ENCODE data around the gene COQ10A. TPM values are rescaled to one million over a fixed set of nuclear protein-coding genes. Genes with fewer than 3 reads are reported as not detected.
"Not testable (repeated sequence)": the region's sequence is repeated elsewhere in the genome, so short reads cannot be mapped to it uniquely, and the experiment has no call there.

COQ10A gene
- total and polyA plus RNA-seq, 2 donors (not counting 3 experiments of a cell fraction or from before 2014, with no cell fraction given): 14.7 to 32.4 TPM

DNA sequence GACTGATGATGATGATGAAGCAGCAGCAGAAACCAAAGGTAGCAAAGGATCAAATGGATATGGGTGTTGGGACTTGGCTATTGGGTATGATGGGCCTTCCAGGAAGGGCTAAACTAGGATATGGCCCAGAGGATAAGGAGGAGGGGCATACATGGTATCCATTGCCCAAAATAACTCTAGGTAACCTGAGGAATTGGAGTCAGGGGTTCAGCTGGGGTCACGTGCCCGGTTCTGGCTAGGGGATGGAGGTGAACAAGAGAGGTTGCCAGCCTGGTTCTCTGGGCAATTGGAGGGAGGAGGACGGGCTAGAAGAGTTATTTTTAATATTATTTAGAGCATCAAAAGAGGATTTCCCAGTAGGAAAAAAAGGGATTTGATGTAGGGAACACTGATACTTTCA lies 5.8 kb upstream of the COQ10A start:
- Histone ChIP-seq H3K79me2 (ENCODE audit: control insufficient read depth, insufficient read depth, low read length) (peaks cover 21% of the 10 kb centered on the region), H3K36me3 (ENCODE audit: control insufficient read depth in 2 of 2, extremely low read depth in 1 of 2, insufficient read depth in 2 of 2, low read length in 2 of 2) (peaks cover under 1% of the 10 kb centered on the region in 2 experiments), H3K4me3 (replicated peaks in 1 of 3; ENCODE audit: insufficient read depth in 1 of 3, low read depth in 1 of 3, low read length in 3 of 3) (no peak overlapping the region), H3K4me2 (ENCODE audit: insufficient read depth, low read length) (no peak overlapping the region), H3K27ac (ENCODE audit: insufficient read depth, low read depth, low read length) (no peak overlapping the region), H3K27me3 (ENCODE audit: control insufficient read depth in 2 of 2, insufficient read depth in 2 of 2, low read length in 2 of 2) (no peaks in the 10 kb centered on the region), H2AFZ (ENCODE audit: low read depth, low read length) (no peak overlapping the region), H4K20me1 (replicated peaks; ENCODE audit: control insufficient read depth, extremely low read depth, insufficient read depth, low read length) (no peaks in the 10 kb centered on the region), H3K9me1 (replicated peaks; ENCODE audit: control insufficient read depth, extremely low read depth, insufficient read depth, low read length) (no peaks in the 10 kb centered on the region), H3K9ac (replicated peaks; ENCODE audit: extremely low read depth, insufficient read depth, low read length) (no peak overlapping the region), H3K9me3 (replicated peaks; ENCODE audit: control insufficient read depth, insufficient read depth, low read length) (no peaks in the 10 kb centered on the region), H3K4me1 (ENCODE audit: control insufficient read depth, extremely low read depth, insufficient read depth, low read length) (peaks cover 18% of the 10 kb centered on the region)
- BruUV-seq (replicated peaks): no TSS peak
- intact Hi-C loops (cut with micrococcal nuclease): no loop called here
- CTCF ChIA-PET: no interaction called here
- dilution Hi-C loops (cut with MboI; ENCODE audit: extremely low pct_ligation_motif_present, low sequenced_read_pairs): no loop called here
- DNase-seq (ENCODE audit: low read depth, low spot score) (no peak), FAIRE-seq (no peak)
- no peak for TF ChIP-seq MYC (IDR thresholded peaks at IDR 0.05; ENCODE audit: low read depth, low read length)
- TF ChIP-seq JUN (IDR thresholded peaks at IDR 0.05; ENCODE audit: borderline replicate concordance, insufficient read depth, insufficient read length, low read depth): no peak
- TF ChIP-seq EZH2 (IDR thresholded peaks at IDR 0.05; ENCODE audit: borderline replicate concordance, low read depth, low read length, severe bottlenecking): no peak
- POLR2A ChIA-PET: no interaction called here

DNA sequence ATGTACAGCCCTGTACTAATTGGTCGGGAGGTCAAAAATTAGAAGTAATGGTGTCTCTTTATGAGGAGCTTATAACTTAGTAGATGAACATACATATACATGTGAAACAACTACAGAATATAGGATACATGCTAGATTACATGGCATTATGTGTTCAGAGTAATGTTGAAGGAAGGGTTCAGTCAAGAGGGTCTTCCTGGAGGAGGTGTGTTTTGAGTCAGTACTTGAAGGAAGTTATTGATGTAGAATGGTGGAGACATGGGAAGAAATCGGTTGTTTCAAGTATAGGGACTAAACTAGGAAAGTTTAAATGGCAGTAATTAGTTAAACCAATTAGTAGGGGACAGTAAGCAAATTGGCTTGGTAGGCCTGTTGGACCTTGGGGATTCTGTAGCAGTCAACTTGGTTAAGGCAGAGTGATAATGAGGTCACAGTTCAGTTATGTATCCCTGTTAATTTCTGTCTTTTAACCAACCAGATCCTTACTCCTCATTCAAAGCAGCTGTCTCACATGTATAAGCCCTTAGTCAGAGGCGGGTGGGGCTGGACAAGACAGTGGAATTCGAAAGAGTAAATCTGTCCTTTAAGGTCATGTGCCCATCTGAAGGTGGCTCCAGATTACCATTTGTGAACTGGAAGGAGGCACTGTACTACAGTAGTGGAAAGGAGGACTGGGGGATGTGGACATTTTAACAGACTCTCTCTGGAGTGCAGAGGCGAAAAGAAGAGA lies 5.1 kb upstream of the COQ10A start:
- Histone ChIP-seq H4K20me1 (replicated peaks; ENCODE audit: control insufficient read depth, extremely low read depth, insufficient read depth, low read length) (no peaks in the 10 kb centered on the region), H3K27ac (ENCODE audit: insufficient read depth, low read depth, low read length) (no peak overlapping the region), H3K4me1 (ENCODE audit: control insufficient read depth, extremely low read depth, insufficient read depth, low read length) (peaks cover 17% of the 10 kb centered on the region), H3K9me3 (replicated peaks; ENCODE audit: control insufficient read depth, insufficient read depth, low read length) (no peaks in the 10 kb centered on the region), H3K9me1 (replicated peaks; ENCODE audit: control insufficient read depth, extremely low read depth, insufficient read depth, low read length) (no peaks in the 10 kb centered on the region), H3K4me3 (replicated peaks in 1 of 3; ENCODE audit: insufficient read depth in 1 of 3, low read depth in 1 of 3, low read length in 3 of 3) (no peak overlapping the region), H3K9ac (replicated peaks; ENCODE audit: extremely low read depth, insufficient read depth, low read length) (no peak overlapping the region), H2AFZ (ENCODE audit: low read depth, low read length) (no peak overlapping the region), H3K79me2 (ENCODE audit: control insufficient read depth, insufficient read depth, low read length) (peaks cover 14% of the 10 kb centered on the region), H3K27me3 (ENCODE audit: control insufficient read depth in 2 of 2, insufficient read depth in 2 of 2, low read length in 2 of 2) (no peaks in the 10 kb centered on the region), H3K4me2 (ENCODE audit: insufficient read depth, low read length) (no peak overlapping the region), H3K36me3 (ENCODE audit: control insufficient read depth in 2 of 2, extremely low read depth in 1 of 2, insufficient read depth in 2 of 2, low read length in 2 of 2) (no peaks in the 10 kb centered on the region)
- no peak for TF ChIP-seq POLR2A (IDR thresholded peaks at IDR 0.05; ENCODE audit: low read depth, low read length)
- no peak for TF ChIP-seq MYC (IDR thresholded peaks at IDR 0.05; ENCODE audit: low read depth, low read length)
- no peak for TF ChIP-seq EZH2 (IDR thresholded peaks at IDR 0.05; ENCODE audit: borderline replicate concordance, low read depth, low read length, severe bottlenecking)
- no peak for TF ChIP-seq POLR2AphosphoS5 (IDR thresholded peaks at IDR 0.05; ENCODE audit: insufficient read depth, low read depth, low read length)
- TF ChIP-seq, protein P1, sequence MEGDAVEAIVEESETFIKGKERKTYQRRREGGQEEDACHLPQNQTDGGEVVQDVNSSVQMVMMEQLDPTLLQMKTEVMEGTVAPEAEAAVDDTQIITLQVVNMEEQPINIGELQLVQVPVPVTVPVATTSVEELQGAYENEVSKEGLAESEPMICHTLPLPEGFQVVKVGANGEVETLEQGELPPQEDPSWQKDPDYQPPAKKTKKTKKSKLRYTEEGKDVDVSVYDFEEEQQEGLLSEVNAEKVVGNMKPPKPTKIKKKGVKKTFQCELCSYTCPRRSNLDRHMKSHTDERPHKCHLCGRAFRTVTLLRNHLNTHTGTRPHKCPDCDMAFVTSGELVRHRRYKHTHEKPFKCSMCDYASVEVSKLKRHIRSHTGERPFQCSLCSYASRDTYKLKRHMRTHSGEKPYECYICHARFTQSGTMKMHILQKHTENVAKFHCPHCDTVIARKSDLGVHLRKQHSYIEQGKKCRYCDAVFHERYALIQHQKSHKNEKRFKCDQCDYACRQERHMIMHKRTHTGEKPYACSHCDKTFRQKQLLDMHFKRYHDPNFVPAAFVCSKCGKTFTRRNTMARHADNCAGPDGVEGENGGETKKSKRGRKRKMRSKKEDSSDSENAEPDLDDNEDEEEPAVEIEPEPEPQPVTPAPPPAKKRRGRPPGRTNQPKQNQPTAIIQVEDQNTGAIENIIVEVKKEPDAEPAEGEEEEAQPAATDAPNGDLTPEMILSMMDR (IDR thresholded peaks at IDR 0.05; ENCODE audit: extremely low read depth in 1 of 2, insufficient read depth in 1 of 2, low read depth in 1 of 2, low read length in 2 of 2): no peak
- TF ChIP-seq FOS (IDR thresholded peaks at IDR 0.05; ENCODE audit: borderline replicate concordance, insufficient read depth, low read length): no peak
- no TSS peak for BruUV-seq (replicated peaks)
- dilution Hi-C loops (cut with MboI; ENCODE audit: extremely low pct_ligation_motif_present, low sequenced_read_pairs) (no loop called here), intact Hi-C loops (cut with micrococcal nuclease) (no loop called here)
- ChIA-PET POLR2A (no interaction called here), CTCF (no interaction called here)
- DNase-seq (ENCODE audit: low read depth, low spot score) (no peak), FAIRE-seq (no peak)

DNA sequence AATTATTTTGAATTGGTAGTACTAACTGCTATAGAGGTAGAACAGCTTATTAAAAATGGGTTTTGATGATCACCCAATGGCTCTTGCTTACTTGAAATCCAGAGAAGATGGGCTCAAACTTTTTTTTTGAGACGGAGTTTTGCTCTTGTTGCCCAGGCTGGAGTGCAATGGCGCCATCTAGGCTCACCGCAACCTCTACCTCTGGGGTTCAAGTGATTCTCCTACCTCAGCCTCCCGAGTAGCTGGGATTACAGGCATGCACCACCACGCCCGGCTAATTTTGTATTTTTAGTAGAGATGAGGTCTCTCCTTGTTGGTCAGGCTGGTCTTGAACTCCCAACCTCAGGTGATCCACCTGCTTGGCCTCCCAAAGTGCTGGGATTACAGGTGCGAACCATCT lies 3.8 kb upstream of the COQ10A start:
- dilution Hi-C loops (cut with MboI; ENCODE audit: extremely low pct_ligation_motif_present, low sequenced_read_pairs): not testable (repeated sequence)
- CTCF ChIA-PET: interaction anchor here (0.6 to 0.8 kb wide), 2 partner anchors 74 to 138 kb away, joined by 3 read pairs; partner anchors contain the start of gene SMARCC2

More for the DNA sequence above, 3.8 kb upstream of the COQ10A start:
- POLR2A ChIA-PET; H3K4me3 ChIP-seq (replicated peaks in 1 of 3; ENCODE audit: insufficient read depth in 1 of 3, low read depth in 1 of 3, low read length in 3 of 3); H3K9me3 ChIP-seq (replicated peaks; ENCODE audit: control insufficient read depth, insufficient read depth, low read length); DNase-seq (ENCODE audit: low read depth, low spot score); intact Hi-C loops (cut with micrococcal nuclease); H3K9ac ChIP-seq (replicated peaks; ENCODE audit: extremely low read depth, insufficient read depth, low read length); H3K79me2 ChIP-seq (ENCODE audit: control insufficient read depth, insufficient read depth, low read length); H3K4me2 ChIP-seq (ENCODE audit: insufficient read depth, low read length); H3K9me1 ChIP-seq (replicated peaks; ENCODE audit: control insufficient read depth, extremely low read depth, insufficient read depth, low read length); FAIRE-seq; H2AFZ ChIP-seq (ENCODE audit: low read depth, low read length); H4K20me1 ChIP-seq (replicated peaks; ENCODE audit: control insufficient read depth, extremely low read depth, insufficient read depth, low read length); H3K36me3 ChIP-seq (ENCODE audit: control insufficient read depth in 2 of 2, extremely low read depth in 1 of 2, insufficient read depth in 2 of 2, low read length in 2 of 2); BruUV-seq (replicated peaks); H3K27ac ChIP-seq (ENCODE audit: insufficient read depth, low read depth, low read length); H3K4me1 ChIP-seq (ENCODE audit: control insufficient read depth, extremely low read depth, insufficient read depth, low read length); H3K27me3 ChIP-seq (ENCODE audit: control insufficient read depth in 2 of 2, insufficient read depth in 2 of 2, low read length in 2 of 2): not testable (repeated sequence)

Measured in endothelial cell of umbilical vein (primary cell).